Cerebellar cortex (tissue), 1 donor: ENCODE measurements around the gene TGM6.
A peak's percentile ranks its signal among the peaks of the same experiment; 100 is the strongest.
"Not testable (repeated sequence)": the region's sequence is repeated elsewhere in the genome, so short reads cannot be mapped to it uniquely, and the experiment has no call there.

Experiments
- DNase-seq: peaks from one replicate; pipeline ENCODE4 v3.0.0-alpha.2; 2015; ENCODE audit warnings: low spot score

Gene TGM6

GRCh38 chr20:2398449-2398848 is 17.7 kb downstream of the TGM6 start:
- no peak for DNase-seq

- no peak for DNase-seq
These were observed 18.7 kb downstream of the TGM6 start for GRCh38 chr20:2399390-2399789.

- no peak for DNase-seq
These were observed 19.6 kb downstream of the TGM6 start for GRCh38 chr20:2400290-2400689.

GRCh38 chr20:2401527-2401926 is 20.8 kb downstream of the TGM6 start:
- DNase-seq = no peak

GRCh38 chr20:2402271-2402980 is 21.7 kb downstream of the TGM6 start:
- DNase-seq = peak; percentile 4

GRCh38 chr20:2403291-2404052 is 22.8 kb downstream of the TGM6 start:
- no peak for DNase-seq

GRCh38 chr20:2405693-2406065 is 25.0 kb downstream of the TGM6 start:
- no peak for DNase-seq

GRCh38 chr20:2407355-2407754 is 26.7 kb downstream of the TGM6 start:
- not testable (repeated sequence) for DNase-seq

- no peak for DNase-seq
These were observed 27.4 kb downstream of the TGM6 start for GRCh38 chr20:2408111-2408510.

GRCh38 chr20:2416541-2417212 is 36.0 kb downstream of the TGM6 start:
- no peak for DNase-seq

GRCh38 chr20:2417213-2417541 is 36.5 kb downstream of the TGM6 start:
- DNase-seq = no peak

- no peak for DNase-seq
These were observed 37.7 kb downstream of the TGM6 start for GRCh38 chr20:2418388-2418787.

- DNase-seq = no peak
These were observed 39.8 kb downstream of the TGM6 start for GRCh38 chr20:2420510-2420909.

GRCh38 chr20:2421247-2421646 is 40.5 kb downstream of the TGM6 start:
- no peak for DNase-seq

- no peak for DNase-seq
These were observed 48.4 kb downstream of the TGM6 start for GRCh38 chr20:2429051-2429450.

- no peak for DNase-seq
These were observed 49.8 kb downstream of the TGM6 start for GRCh38 chr20:2430538-2430937.

GRCh38 chr20:2431185-2431584 is 50.5 kb downstream of the TGM6 start:
- no peak for DNase-seq

- no peak for DNase-seq
These were observed 66.1 kb downstream of the TGM6 start for GRCh38 chr20:2446845-2447244.

GRCh38 chr20:2449386-2449785 is 68.7 kb downstream of the TGM6 start:
- no peak for DNase-seq

GRCh38 chr20:2451422-2451821 is 70.7 kb downstream of the TGM6 start:
- no peak for DNase-seq

- peak; percentile 79 for DNase-seq
These were observed 71.4 kb downstream of the TGM6 start for GRCh38 chr20:2451939-2452732.

- no peak for DNase-seq
These were observed 73.1 kb downstream of the TGM6 start for GRCh38 chr20:2453792-2454191.
